Loucy (cell line): ENCODE data around the gene CLEC2B.

Experiments
- H2AFZ ChIP-seq: fragments of 200-600 bp; sonication (generic); 2 replicates; pipeline ENCODE4 v1.6.0; 2016; ENCODE audit warnings: antibody characterized with exemption, mild to moderate bottlenecking, low read length, moderate library complexity
- H3F3A ChIP-seq: fragments of 200-600 bp; 2 replicates; pipeline ENCODE4 v1.6.0; 2016; ENCODE audit warnings: antibody characterized with exemption, low read depth, mild to moderate bottlenecking
- H3K27me3 ChIP-seq: fragments of 200-600 bp; sonication (generic); 2 replicates; pipeline ENCODE4 v1.6.1; 2014; ENCODE audit warnings: low read length, mild to moderate bottlenecking; ENCODE audit not compliant: insufficient read depth, poor library complexity, severe bottlenecking
- H3K36me3 ChIP-seq: fragments of 200-600 bp; sonication (generic); 2 replicates; pipeline ENCODE4 v1.6.1; 2016; ENCODE audit warnings: low read length; ENCODE audit not compliant: insufficient read depth
- H3K4me1 ChIP-seq: fragments of 200-600 bp; sonication (generic); 2 replicates; pipeline ENCODE4 v1.5.1; 2014; ENCODE audit warnings: low read length, mild to moderate bottlenecking; ENCODE audit not compliant: insufficient read depth, poor library complexity, severe bottlenecking
- H3K4me2 ChIP-seq: fragments of 200-600 bp; sonication (generic); 2 replicates; pipeline ENCODE4 v1.6.0; 2014; ENCODE audit warnings: antibody characterized with exemption, low read length, low read depth, mild to moderate bottlenecking; ENCODE audit not compliant: poor library complexity, severe bottlenecking
- H3K4me3 ChIP-seq: fragments of 200-600 bp; sonication (generic); 2 replicates; pipeline ENCODE4 v1.5.1; 2014; ENCODE audit warnings: low read length, mild to moderate bottlenecking, mixed read lengths; ENCODE audit not compliant: poor library complexity, severe bottlenecking
- H3K79me2 ChIP-seq: fragments of 200-600 bp; sonication (generic); 2 replicates; pipeline ENCODE4 v1.6.1; 2014; ENCODE audit warnings: low read length; ENCODE audit not compliant: insufficient read depth
- H3K9ac ChIP-seq: fragments of 200-600 bp; sonication (generic); 2 replicates; pipeline ENCODE4 v1.6.0; 2014; ENCODE audit warnings: mild to moderate bottlenecking, low read depth, low read length, moderate library complexity; ENCODE audit not compliant: poor library complexity, severe bottlenecking
- H3K9me2 ChIP-seq: fragments of 200-600 bp; sonication (generic); replicated peaks from 2 replicates; pipeline ENCODE4 v1.6.1; 2016; ENCODE audit warnings: low read depth, low read length, mixed read lengths
- H3K9me3 ChIP-seq: fragments of 200-600 bp; sonication (generic); 2 replicates; pipeline ENCODE4 v1.6.1; 2014; ENCODE audit warnings: mild to moderate bottlenecking, antibody characterized with exemption, low read length, low read depth; ENCODE audit not compliant: insufficient read depth
- H4K20me1 ChIP-seq: fragments of 200-600 bp; sonication (generic); 2 replicates; pipeline ENCODE4 v1.6.0; 2014; ENCODE audit warnings: antibody characterized with exemption, low read length, mild to moderate bottlenecking; ENCODE audit not compliant: insufficient read depth, poor library complexity, severe bottlenecking
- CTCF ChIP-seq: fragments of 200-600 bp; sonication (generic); conservative IDR thresholded peaks from 2 replicates; pipeline ENCODE4 v1.5.1; 2014; ENCODE audit warnings: mild to moderate bottlenecking, antibody characterized with exemption, low read length
- EZH2phosphoT487 ChIP-seq: fragments of 200-600 bp; IDR thresholded peaks from 2 replicates; pipeline ENCODE4 v1.6.1; 2018; ENCODE audit warnings: antibody characterized with exemption, mild to moderate bottlenecking, moderate library complexity, borderline replicate concordance

Gene CLEC2B

GRCh38 chr12:9831720-9832119 is 37.4 kb downstream of the CLEC2B start:
- Histone ChIP-seq H3K4me1 (no peaks in the 10 kb centered on the region), H3K4me2 (no peak overlapping the region), H4K20me1 (no peaks in the 10 kb centered on the region), H3K9ac (no peak overlapping the region), H3K4me3 (no peak overlapping the region), H2AFZ (no peak overlapping the region), H3K9me3 (no peaks in the 10 kb centered on the region), H3F3A (no peaks in the 10 kb centered on the region), H3K79me2 (no peaks in the 10 kb centered on the region), H3K27me3 (no peaks in the 10 kb centered on the region), H3K36me3 (no peaks in the 10 kb centered on the region), H3K9me2 (no peaks in the 10 kb centered on the region)
- no peak for TF ChIP-seq CTCF
- TF ChIP-seq EZH2phosphoT487: no peak

- Histone ChIP-seq H3F3A (no peaks in the 10 kb centered on the region), H2AFZ (no peak overlapping the region)
- TF ChIP-seq EZH2phosphoT487 (no peak), CTCF (no peak)
Measured at GRCh38 chr12:9829982-9830381, 39.2 kb downstream of the CLEC2B start.

GRCh38 chr12:9829483-9829882 is 39.7 kb downstream of the CLEC2B start:
- Histone ChIP-seq H3F3A (no peaks in the 10 kb centered on the region), H3K27me3 (no peaks in the 10 kb centered on the region), H3K4me1 (no peaks in the 10 kb centered on the region), H3K9me2 (no peaks in the 10 kb centered on the region), H3K4me2 (no peak overlapping the region), H3K36me3 (no peaks in the 10 kb centered on the region), H4K20me1 (no peaks in the 10 kb centered on the region), H2AFZ (no peak overlapping the region), H3K4me3 (no peak overlapping the region), H3K9ac (no peak overlapping the region), H3K79me2 (no peaks in the 10 kb centered on the region), H3K9me3 (no peaks in the 10 kb centered on the region)
- TF ChIP-seq EZH2phosphoT487 (no peak), CTCF (no peak)

More at GRCh38 chr12:9829982-9830381, 39.2 kb downstream of the CLEC2B start:
- no peak overlapping the region for H3K4me2 ChIP-seq
- no peaks in the 10 kb centered on the region for H3K36me3 ChIP-seq
- no peaks in the 10 kb centered on the region for H3K27me3 ChIP-seq
- H3K9me2 ChIP-seq: no peaks in the 10 kb centered on the region
- H3K9me3 ChIP-seq: no peaks in the 10 kb centered on the region
- no peak overlapping the region for H3K4me3 ChIP-seq
- no peaks in the 10 kb centered on the region for H3K4me1 ChIP-seq
- H3K9ac ChIP-seq: no peak overlapping the region
- H3K79me2 ChIP-seq: no peaks in the 10 kb centered on the region
- H4K20me1 ChIP-seq: no peaks in the 10 kb centered on the region
